ENCODE results near the gene SMCO3. TPM values are rescaled to one million over a fixed set of nuclear protein-coding genes. Genes with fewer than 3 reads are reported as not detected.
"Not testable (repeated sequence)": the region's sequence is repeated elsewhere in the genome, so short reads cannot be mapped to it uniquely, and the experiment has no call there.

The SMCO3 gene
- total RNA-seq, 1 donor, result not detected

DNA sequence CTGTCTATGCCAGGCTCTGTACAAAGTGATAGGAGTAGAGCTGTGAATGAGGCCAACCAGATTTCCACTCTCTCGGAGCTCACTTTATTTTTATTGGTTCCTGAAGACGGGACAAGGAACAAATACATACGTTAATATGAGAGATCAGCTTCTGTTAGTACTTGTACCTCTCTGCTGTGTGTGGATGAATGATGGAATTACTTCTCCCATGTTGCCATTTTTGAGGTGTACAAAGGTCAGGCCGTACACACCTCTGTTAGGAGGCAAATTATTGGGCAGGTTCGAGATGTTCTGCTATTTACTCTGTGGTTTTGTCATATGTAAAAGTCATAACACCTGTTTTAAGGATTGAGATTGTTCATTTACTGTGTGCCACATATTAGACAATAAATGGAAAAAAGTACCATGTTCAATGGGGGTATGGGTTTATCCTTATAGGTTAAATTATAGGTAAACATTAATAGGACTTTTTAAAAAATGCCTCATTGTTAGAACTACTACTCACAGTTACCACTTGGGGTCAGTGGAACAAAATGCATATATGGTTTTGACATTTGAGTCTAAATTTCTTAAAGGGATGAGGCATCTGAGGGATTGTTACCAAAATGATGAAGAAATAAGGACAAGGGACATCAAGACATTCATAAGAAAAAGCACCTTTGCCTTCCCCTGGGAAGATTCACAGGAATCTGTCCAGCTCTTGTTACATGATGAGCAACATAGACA lies 37.6 kb downstream of the SMCO3 start:
- DNase-seq (ENCODE audit: low read depth in 2 of 3, low spot score in 2 of 3), result peak in 1 of 3 donors; percentile 36

DNA sequence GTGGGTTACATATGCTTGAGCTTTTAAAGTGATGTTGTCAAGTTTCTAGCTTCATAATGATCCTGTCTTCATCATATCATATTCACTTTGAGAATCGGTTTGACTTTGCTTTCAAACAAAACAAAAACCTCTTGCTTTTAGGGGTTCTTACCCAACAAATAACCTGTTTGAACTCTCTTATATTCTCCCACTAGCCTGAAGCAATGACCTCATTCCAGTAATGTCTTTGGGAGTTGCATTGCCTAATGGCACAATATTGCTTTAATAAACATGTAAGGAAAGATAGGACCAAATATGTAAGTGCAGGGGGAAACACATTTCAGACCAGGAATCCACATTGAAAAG lies 38.4 kb downstream of the SMCO3 start:
- DNase-seq (ENCODE audit: low read depth in 2 of 3, low spot score in 2 of 3), result no peak

DNA sequence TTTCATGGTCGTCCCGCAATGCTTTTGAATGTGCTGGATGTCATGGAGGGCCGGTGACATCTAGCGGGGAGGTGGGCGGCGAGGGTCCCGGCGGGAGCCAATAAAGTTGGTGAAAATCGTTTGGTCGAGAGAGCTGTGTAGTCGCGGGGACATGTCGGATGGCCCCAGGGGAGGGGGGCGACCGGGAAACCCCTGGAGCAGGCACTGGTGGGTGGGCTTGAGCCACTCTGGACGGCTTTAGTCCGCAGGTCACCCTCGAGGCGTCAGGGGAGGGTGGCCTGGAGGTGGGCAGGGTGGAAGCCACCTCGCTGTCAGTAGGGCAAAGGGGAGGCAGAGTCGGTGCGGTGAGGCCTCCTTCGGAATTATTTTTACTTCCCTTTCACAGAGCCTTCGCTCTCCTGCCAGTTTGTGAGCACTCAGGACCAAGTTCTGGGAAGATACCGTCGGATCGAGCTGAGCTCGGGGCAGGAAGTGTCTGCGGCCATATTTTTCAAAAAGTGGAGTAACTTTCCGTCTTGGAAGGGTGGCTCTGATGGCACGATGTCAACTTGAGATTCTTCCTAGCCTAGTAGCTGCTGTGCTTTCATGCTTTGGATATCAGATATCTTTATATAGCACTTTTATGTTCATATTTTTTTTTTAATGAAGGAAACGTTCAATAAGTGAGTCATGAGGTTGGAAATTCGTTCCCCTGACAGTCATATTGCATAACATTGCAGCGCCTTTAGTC lies 38.9 kb downstream of the SMCO3 start:
- DNase-seq (ENCODE audit: low read depth in 2 of 3, low spot score in 2 of 3), result peak in 2 of 3 donors; percentile 42

DNA sequence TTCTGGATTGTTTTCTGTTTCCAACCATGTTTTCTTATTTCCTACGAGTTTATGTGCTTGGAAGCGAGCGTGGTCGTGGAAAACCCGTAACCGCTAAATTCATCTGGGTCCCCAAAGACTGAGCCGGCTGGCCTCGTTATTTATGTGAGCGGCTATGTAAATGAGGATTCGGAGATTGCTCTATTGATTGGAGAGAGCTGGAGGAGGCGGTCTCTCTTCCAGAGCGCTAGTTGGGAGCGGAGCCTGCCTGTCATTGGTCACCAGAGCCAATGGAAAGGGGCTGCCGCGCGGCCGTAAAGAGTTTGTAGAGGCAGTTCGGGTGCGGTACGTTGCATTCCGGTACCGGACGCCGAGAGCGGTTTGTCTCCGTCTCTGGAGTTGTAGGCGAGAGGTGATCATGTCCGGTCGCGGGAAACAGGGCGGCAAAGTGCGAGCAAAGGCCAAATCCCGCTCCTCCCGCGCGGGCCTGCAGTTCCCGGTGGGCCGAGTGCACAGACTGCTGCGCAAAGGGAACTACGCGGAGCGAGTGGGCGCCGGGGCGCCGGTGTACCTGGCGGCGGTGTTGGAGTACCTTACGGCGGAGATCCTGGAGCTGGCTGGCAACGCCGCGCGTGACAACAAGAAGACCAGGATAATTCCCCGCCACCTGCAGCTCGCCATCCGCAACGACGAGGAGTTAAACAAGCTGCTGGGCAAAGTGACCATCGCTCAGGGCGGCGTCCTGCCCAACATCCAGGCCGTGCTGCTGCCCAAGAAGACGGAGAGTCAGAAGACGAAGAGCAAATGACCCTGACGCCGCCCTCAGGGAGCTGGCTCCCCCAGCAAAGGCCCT lies 39.7 kb downstream of the SMCO3 start:
- peak; percentile 74 to 97 (median 95) for DNase-seq (ENCODE audit: low read depth in 2 of 3, low spot score in 2 of 3)

DNA sequence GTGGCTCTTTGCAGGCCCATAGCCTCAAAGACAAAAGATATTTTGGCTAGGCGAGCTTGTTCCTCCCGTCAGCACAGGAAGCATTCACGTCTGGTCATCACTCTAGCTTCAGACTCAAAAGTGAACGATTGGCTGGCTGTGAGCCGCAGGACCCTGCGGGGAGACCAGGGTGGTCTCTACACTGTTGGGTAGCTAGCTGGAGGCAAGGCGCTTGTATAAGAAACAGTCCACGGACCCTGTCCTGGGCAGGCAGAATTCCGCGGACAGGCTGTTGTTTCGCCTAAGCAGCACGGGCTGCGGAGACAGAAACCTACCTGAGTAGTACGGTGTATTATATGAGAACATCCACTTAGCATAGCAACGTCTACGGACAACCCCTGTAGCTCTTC lies 40.3 kb downstream of the SMCO3 start:
- peak in 1 of 3 donors; percentile 10 for DNase-seq (ENCODE audit: low read depth in 2 of 3, low spot score in 2 of 3)

DNA sequence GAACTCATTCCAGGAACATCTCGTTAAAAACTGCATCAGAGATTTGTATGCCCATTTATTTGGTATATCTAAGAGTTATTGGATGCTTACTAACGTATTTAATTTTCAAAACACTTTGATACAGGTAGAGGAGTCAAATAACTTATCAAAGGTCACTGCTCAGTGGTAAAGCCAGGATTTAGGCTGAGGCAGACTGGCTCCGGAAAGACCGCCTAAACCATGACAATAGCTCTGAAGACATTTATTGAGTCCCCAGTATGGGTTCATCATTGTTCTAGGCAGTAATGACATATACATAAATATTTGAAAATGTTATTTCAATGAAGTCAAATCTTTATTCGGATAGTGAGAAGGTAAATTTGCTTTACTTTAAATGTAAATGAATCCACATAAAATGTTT lies 41.0 kb downstream of the SMCO3 start:
- no peak for DNase-seq (ENCODE audit: low read depth in 2 of 3, low spot score in 2 of 3)

DNA sequence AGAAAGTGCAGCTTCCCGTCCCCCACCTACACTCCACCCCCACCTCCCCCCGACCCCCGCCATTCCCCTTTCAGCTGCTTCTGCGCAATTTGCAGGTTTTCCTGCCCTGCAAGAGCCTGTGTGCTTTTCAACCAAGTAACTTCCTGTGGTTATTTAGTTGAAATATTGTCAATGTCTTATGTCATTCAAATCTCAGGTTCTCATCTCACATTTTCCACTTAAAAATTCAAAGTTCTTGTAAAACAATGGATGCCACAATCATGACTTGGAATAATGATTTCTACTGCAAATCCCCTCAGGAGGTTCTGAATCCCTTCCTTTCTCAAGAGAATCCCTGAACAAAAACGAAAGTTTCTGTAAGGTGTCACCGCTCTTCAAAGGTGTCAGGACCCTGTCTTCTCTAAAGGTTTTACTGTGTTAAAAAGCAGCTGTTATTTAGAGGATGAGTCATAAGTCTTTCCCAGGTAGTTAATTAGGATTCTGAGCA lies 42.3 kb downstream of the SMCO3 start:
- DNase-seq (ENCODE audit: low read depth in 2 of 3, low spot score in 2 of 3), result peak in 2 of 3 donors; percentile 29 to 52

DNA sequence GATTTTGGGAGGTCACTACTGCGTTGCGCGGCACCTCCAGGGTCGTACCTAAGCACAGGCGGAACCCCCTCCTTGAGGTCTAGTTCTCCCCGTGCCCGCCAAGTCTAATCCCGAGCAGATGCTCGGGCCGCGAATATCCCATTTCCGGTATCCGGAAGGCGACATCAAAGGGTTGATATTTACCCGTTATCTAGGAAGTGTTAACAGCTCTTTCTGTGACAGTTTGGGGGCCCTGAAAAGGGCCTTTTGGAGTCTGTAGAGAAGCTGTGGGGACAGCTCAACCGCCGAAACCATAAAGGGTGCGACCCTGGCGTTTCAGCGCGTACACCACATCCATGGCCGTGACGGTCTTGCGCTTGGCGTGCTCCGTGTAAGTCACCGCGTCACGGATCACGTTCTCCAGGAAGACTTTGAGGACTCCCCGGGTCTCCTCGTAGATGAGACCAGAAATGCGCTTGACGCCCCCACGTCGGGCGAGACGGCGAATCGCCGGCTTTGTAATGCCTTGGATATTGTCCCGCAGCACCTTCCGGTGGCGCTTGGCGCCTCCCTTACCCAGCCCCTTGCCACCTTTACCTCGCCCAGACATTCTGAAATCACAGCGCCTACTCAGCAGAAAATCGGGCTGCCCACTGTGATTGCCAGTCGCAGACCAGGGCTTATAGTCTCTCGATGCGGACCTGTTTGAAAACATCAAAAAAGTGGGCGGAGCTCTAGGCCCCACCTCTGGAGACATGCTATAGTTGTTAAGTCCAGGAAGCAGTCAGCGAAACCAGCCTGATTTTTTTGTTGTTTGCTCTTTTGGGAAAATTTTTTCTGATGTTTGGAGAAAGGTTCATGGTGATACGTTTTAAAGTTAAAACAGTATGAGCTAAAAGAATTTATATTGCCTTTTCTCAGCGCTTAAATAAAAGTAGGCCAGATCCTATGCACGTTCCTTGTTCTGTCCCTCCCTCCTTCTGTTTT lies 43.2 kb downstream of the SMCO3 start:
- peak; percentile 86 to 95 (median 89) for DNase-seq (ENCODE audit: low read depth in 2 of 3, low spot score in 2 of 3)

DNA sequence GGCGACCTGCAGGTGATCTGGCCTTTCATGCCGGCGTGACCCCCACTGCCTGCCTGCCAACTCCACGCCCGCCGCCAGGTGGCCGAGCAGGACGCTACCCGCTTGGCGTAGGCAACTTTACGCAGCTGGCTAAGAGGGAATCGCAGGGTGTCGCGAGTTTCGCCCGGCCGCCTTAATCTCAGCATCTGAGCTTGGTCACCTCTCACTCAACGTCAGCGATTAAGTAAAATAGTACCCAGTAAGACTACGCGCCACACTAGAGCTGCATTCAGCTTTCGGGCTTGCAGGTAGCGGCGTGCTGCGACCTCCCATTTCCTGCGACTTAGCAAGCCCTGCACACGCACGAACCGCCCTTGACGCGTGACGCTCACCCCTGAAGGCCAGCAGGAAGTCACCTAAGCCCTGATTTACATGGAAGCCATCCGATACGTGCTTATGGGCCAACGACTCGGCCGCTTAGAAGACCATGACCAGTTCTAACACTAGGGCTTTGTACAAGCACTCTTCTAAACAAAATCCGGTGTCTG lies 44.0 kb downstream of the SMCO3 start:
- peak; percentile 80 to 86 (median 85) for DNase-seq (ENCODE audit: low read depth in 2 of 3, low spot score in 2 of 3)

DNA sequence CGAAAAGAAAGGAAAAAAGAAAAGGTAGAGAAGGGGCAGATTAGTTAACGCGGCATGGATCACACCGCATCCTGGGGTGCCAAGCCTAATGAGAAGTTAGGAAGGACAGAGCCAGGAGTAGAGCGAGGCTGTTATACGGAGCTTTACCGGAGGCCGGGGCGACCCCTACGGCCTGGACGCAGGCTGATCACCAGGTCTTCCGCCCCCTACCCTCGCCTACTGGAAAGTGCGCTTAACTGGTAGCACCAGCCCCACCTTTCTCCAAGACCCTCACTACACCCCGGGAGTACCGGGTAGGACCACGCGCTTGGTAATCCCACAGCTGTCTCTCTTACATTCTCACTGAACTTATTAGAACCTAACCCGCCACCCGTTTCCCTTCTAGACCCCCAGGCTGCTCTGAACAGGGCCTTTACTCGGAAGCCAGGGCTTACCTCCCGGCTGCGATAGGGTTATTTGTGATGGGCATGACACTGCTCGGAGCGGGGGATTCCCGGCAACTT lies 44.5 kb downstream of the SMCO3 start:
- DNase-seq (ENCODE audit: low read depth in 2 of 3, low spot score in 2 of 3), result no peak

DNA sequence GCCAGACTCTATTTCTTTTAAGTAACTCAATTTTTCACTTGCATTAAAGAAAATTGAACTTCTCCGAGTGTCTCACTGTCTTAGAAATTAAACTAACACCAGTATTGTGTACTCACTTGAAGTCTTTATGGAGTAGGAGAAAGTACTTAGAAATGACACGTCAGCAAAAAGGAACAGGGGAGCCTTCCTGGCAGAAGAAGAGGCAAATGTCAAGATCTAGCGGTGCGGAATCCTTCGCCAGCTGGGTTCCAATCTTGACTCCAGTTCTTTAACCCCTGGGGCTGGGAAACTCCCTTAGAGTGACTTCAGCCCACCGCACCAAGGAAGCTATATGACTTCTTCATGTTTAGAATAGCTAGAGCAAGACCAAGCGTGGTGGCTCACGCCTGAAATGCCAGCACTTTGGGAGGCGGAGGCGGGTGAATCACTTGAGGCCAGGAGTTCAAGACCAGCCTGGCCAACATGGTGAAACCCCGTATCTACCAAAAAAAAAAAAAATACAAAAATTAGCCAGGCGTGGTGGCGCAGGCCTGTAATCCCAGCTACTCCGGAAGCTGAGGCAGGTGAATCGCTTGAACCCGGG lies 45.1 kb downstream of the SMCO3 start:
- no peak for DNase-seq (ENCODE audit: low read depth in 2 of 3, low spot score in 2 of 3)

DNA sequence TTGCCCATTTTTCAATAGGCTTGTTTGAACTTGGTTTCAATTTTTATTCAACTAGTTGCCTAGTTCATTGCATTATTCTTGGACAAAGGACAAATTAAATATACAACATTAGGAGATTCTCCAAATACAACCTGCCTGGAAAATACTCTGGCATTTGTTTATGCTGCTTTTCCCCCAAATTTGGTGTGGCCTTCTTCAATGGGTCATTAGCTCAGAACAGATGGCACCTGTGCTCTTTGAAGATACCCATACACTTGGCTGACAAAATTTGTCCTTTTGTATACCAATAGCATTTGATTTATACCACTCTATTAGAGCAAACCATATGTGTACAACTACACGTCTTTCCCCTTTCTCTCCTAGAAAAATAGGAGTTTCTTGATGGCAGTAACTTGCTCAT lies 46.4 kb downstream of the SMCO3 start:
- no peak for DNase-seq (ENCODE audit: low read depth in 2 of 3, low spot score in 2 of 3)

DNA sequence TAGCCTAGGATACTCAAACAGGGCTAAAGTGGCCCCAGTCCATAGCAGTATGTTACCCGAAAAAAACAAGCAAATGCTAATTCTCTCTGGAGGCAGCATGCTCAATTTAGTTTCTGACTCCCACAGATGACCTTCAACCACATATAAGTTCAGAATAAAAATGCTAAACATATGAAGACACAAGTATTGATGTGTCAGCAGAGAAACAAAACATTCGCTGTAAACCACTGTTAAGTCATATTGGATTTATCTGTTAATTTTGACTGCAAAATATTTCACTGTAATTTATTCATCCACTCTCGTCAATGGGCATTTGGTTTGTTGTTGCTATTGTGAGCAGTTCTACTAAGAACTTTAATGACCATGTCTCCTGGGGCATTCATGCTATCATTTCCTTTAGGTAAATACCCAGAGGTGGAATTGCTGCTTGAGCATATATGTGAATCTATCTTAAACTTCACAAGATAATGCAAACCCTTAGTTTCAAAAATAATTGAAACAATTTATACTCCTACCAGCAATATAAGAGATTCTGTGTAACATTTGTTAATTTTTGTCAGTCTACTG lies 47.2 kb downstream of the SMCO3 start:
- DNase-seq (ENCODE audit: low read depth in 2 of 3, low spot score in 2 of 3), result no peak

DNA sequence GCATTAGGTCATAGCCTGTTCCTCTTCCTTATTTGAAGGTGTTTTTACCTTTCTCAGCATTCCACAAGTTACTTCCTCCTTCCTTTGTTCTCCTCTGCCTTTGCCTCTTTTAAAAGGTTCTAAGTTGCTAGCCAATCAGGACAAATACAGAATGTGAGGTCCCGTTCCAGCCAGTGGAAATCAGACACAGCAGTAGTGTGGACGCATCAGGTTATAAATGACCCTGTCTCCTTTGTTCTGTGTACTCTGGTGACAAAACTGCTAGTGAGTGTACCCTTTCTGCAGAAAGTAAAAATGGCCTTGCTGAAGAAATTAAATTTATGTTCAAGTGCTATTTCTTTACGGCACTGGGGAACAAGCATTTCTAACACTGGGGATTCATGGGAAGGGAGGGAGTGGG lies 48.0 kb downstream of the SMCO3 start:
- not testable (repeated sequence) for DNase-seq (ENCODE audit: low read depth in 2 of 3, low spot score in 2 of 3)

DNA sequence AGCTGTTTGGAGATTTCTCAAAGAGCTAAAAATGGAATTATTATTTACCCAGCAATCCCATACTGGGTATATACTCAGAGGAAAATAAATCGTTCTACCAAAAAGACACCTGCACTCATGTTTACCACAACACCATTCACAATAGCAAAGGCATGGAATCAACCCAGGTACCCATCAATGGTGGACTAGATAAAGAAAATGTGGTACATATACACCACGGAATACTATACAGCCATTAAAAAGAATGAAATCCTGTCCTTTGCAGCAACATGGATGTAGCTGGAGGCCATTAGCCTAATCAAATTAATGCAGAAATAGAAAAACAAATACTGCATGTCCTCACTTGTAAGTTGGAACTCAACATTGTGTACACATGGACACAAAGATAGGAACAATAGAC lies 48.6 kb downstream of the SMCO3 start:
- no peak for DNase-seq (ENCODE audit: low read depth in 2 of 3, low spot score in 2 of 3)

DNA sequence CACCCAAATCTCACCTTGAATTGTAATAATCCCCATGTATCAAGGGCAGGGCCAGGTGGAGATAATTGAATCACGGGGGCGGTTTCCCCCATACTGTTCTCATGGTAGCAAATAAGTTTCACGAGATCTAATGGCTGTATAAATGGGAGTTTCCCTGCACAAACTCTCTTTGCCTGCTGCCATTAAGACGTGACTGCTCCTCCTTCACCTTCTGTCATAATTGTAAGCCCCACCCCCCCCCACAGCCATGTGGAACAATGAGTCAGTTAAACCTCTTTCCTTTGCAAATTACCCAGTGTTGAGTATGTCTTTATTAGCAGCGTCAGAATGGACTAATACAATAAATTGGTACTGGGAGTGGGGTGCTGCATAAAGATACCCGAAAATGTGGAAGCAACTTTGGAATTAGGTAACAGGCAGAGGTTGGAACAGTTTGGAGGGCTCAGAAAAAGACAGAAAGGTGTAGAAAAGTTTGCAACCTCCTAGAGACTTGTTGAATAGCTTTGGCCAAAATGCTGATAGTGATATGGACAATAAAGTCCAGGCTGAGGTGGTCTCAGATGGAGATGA lies 54.2 kb downstream of the SMCO3 start:
- not testable (repeated sequence) for DNase-seq (ENCODE audit: low read depth in 2 of 3, low spot score in 2 of 3)

DNA sequence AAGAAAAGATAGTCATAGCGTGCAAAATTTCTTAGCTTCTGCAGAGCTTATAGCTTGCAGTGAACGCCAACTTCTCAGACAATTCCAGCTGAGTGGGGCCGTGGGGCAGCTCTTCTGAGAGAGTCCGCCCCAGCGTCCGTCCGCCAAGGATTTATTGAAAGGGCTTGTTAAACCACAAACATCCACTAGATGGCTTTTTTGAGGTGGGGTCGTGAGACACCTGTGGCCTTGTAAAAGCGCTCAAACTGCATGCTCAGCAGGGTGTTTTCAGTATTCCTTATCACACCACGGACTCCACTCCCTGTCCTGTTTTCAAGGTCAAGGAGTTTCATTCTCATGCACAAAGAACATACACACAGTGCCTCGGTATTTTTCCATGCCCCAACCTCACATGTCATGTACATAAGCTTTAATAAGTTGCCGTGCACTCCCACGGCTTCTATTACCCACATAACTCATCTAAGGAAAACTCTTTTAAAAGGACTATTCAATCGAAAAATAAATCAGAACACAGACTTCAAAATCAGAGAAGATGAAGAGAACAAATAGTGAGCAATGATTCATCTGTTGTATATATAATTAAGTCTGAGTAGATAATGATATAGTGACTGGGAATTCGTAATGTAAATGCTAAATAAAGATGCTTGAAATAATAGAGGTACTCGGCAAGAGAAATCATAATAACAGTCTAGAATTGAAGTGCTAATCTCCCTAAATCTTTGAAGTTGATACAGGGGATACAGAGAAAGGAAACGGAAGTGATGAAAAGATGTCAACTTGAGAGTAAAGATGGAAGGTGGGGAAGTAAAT lies 57.4 kb downstream of the SMCO3 start:
- DNase-seq (ENCODE audit: low read depth in 2 of 3, low spot score in 2 of 3), result peak in 1 of 3 donors; percentile 21

Data from hematopoietic multipotent progenitor cell (in vitro differentiated cells).